ENCODE data around the gene ZFP91. TPM values are rescaled to one million over a fixed set of nuclear protein-coding genes. Genes with fewer than 3 reads are reported as not detected.

ZFP91 gene
- total and polyA plus RNA-seq, 9 of the 15 experiments (the other 6 are each of a cell fraction or from before 2014, with no cell fraction given): 17.6 to 58.3 (median 34.0) TPM

DNA sequence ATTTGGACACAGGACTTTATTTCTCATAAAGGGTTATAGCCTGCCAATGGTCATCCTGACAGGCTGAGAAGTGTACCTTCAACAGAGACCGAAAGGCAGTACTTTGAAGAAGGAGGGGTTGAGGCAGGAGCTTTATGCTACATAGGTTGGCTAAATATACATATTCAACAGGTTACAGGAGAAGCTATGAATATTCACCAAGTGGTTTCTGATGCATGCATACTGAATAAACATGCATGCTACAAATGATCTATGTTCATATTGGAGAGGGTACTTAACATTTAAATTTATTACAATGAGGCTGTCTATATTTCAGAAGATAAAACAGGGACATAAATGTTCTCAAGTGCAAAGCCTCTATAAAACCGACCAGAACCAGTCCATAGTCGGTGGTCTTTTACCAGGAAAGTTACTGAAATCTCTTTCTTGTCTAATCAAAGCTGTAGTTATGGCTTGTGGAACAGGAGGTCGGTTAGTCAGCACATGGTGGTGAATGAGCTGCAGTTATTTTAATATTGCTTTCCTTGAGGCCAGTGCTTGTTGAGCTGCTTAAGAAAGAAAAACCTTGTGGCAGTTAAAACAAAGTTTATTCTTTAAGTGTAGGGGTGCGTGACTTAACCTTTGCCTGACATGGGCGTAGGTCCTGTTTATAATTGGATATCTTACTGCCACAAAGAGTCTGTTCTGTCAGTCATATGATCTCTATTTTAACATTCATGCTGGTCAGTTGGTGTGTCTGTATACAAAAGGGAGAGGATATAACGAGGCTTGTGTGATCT is 63.1 kb downstream of the ZFP91 start (continued):
- TF ChIP-seq NFE2L1 (tag; IDR thresholded peaks at IDR 0.05; ENCODE audit: borderline replicate concordance, low read depth) (no peak), ZNF431 (CRISPR knock-in tag; IDR thresholded peaks at IDR 0.05) (no peak), SOX6 (IDR thresholded peaks at IDR 0.05) (no peak), CXXC5 (CRISPR knock-in tag; IDR thresholded peaks at IDR 0.05) (0 out of 2 replicates have a peak, but pooled peaks have one; percentile 20), PHB2 (IDR thresholded peaks at IDR 0.05; ENCODE audit: low read depth) (no peak), L3MBTL2 (IDR thresholded peaks at IDR 0.05) (peak; percentile 24; the same call in 1 of the 2 replicates), WHSC1 (IDR thresholded peaks at IDR 0.05; ENCODE audit: low read length) (no peak)
- TF ChIP-seq, protein P1, sequence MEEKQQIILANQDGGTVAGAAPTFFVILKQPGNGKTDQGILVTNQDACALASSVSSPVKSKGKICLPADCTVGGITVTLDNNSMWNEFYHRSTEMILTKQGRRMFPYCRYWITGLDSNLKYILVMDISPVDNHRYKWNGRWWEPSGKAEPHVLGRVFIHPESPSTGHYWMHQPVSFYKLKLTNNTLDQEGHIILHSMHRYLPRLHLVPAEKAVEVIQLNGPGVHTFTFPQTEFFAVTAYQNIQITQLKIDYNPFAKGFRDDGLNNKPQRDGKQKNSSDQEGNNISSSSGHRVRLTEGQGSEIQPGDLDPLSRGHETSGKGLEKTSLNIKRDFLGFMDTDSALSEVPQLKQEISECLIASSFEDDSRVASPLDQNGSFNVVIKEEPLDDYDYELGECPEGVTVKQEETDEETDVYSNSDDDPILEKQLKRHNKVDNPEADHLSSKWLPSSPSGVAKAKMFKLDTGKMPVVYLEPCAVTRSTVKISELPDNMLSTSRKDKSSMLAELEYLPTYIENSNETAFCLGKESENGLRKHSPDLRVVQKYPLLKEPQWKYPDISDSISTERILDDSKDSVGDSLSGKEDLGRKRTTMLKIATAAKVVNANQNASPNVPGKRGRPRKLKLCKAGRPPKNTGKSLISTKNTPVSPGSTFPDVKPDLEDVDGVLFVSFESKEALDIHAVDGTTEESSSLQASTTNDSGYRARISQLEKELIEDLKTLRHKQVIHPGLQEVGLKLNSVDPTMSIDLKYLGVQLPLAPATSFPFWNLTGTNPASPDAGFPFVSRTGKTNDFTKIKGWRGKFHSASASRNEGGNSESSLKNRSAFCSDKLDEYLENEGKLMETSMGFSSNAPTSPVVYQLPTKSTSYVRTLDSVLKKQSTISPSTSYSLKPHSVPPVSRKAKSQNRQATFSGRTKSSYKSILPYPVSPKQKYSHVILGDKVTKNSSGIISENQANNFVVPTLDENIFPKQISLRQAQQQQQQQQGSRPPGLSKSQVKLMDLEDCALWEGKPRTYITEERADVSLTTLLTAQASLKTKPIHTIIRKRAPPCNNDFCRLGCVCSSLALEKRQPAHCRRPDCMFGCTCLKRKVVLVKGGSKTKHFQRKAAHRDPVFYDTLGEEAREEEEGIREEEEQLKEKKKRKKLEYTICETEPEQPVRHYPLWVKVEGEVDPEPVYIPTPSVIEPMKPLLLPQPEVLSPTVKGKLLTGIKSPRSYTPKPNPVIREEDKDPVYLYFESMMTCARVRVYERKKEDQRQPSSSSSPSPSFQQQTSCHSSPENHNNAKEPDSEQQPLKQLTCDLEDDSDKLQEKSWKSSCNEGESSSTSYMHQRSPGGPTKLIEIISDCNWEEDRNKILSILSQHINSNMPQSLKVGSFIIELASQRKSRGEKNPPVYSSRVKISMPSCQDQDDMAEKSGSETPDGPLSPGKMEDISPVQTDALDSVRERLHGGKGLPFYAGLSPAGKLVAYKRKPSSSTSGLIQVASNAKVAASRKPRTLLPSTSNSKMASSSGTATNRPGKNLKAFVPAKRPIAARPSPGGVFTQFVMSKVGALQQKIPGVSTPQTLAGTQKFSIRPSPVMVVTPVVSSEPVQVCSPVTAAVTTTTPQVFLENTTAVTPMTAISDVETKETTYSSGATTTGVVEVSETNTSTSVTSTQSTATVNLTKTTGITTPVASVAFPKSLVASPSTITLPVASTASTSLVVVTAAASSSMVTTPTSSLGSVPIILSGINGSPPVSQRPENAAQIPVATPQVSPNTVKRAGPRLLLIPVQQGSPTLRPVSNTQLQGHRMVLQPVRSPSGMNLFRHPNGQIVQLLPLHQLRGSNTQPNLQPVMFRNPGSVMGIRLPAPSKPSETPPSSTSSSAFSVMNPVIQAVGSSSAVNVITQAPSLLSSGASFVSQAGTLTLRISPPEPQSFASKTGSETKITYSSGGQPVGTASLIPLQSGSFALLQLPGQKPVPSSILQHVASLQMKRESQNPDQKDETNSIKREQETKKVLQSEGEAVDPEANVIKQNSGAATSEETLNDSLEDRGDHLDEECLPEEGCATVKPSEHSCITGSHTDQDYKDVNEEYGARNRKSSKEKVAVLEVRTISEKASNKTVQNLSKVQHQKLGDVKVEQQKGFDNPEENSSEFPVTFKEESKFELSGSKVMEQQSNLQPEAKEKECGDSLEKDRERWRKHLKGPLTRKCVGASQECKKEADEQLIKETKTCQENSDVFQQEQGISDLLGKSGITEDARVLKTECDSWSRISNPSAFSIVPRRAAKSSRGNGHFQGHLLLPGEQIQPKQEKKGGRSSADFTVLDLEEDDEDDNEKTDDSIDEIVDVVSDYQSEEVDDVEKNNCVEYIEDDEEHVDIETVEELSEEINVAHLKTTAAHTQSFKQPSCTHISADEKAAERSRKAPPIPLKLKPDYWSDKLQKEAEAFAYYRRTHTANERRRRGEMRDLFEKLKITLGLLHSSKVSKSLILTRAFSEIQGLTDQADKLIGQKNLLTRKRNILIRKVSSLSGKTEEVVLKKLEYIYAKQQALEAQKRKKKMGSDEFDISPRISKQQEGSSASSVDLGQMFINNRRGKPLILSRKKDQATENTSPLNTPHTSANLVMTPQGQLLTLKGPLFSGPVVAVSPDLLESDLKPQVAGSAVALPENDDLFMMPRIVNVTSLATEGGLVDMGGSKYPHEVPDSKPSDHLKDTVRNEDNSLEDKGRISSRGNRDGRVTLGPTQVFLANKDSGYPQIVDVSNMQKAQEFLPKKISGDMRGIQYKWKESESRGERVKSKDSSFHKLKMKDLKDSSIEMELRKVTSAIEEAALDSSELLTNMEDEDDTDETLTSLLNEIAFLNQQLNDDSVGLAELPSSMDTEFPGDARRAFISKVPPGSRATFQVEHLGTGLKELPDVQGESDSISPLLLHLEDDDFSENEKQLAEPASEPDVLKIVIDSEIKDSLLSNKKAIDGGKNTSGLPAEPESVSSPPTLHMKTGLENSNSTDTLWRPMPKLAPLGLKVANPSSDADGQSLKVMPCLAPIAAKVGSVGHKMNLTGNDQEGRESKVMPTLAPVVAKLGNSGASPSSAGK (IDR thresholded peaks at IDR 0.05): peak; percentile 61; the same call in 1 of the 2 replicates
- TF ChIP-seq, protein P2, sequence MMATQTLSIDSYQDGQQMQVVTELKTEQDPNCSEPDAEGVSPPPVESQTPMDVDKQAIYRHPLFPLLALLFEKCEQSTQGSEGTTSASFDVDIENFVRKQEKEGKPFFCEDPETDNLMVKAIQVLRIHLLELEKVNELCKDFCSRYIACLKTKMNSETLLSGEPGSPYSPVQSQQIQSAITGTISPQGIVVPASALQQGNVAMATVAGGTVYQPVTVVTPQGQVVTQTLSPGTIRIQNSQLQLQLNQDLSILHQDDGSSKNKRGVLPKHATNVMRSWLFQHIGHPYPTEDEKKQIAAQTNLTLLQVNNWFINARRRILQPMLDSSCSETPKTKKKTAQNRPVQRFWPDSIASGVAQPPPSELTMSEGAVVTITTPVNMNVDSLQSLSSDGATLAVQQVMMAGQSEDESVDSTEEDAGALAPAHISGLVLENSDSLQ (IDR thresholded peaks at IDR 0.05): 0 out of 2 replicates have a peak, but pooled peaks have one; percentile 31

Data from K562 (cell line).